Fibroblast of the aortic adventitia (primary cell): Measurements from ENCODE around the gene PSMD13. TPM values are rescaled to one million over a fixed set of nuclear protein-coding genes. Genes with fewer than 3 reads are reported as not detected.

Experiments used
- DNase-seq: peaks from one replicate; pipeline ENCODE4 v3.0.0-alpha.2; 2010; ENCODE audit warnings: low read depth
- H3K4me3 ChIP-seq: 2 replicates; pipeline ENCODE4 v1.5.1; 2011; ENCODE audit warnings: low read depth, mild to moderate bottlenecking, control low read depth, low read length, moderate library complexity
- CTCF ChIP-seq: IDR thresholded peaks from 2 replicates; pipeline ENCODE4 v1.5.1; 2011; ENCODE audit warnings: mild to moderate bottlenecking, low read length, control low read depth, inconsistent platforms; ENCODE audit not compliant: insufficient read depth
- total RNA-seq: library from RNA; depleted of rRNA; stranded (reverse); fragments of >200 nt; gene quantifications from 2 replicates; pipeline ENCODE4 v1.2.3, GENCODE V29; 2012; ENCODE audit warnings: low replicate concordance

PSMD13 gene
- total RNA-seq, 1 donor = 96.9 TPM

GRCh38 chr11:291281-292210 is 54.8 kb downstream of the PSMD13 start:
- H3K4me3 ChIP-seq = no peak overlapping the region
- no peak for DNase-seq
- no peak for TF ChIP-seq CTCF

GRCh38 chr11:292211-293121 is 55.7 kb downstream of the PSMD13 start:
- H3K4me3 ChIP-seq = no peak overlapping the region
- no peak for DNase-seq
- no peak for TF ChIP-seq CTCF

GRCh38 chr11:293271-293851 is 56.6 kb downstream of the PSMD13 start:
- DNase-seq = no peak
- H3K4me3 ChIP-seq = no peak overlapping the region
- TF ChIP-seq CTCF = no peak

- no peak for TF ChIP-seq CTCF
- no peak for DNase-seq
- H3K4me3 ChIP-seq = no peak overlapping the region
Observed at GRCh38 chr11:293852-294661, 57.3 kb downstream of the PSMD13 start.

GRCh38 chr11:294780-295179 is 58.0 kb downstream of the PSMD13 start:
- H3K4me3 ChIP-seq = no peak overlapping the region
- DNase-seq = no peak
- no peak for TF ChIP-seq CTCF
